ENCODE measurements around the gene VIM.

- TF ChIP-seq POLR2A (IDR thresholded peaks at IDR 0.05): no peak
- TF ChIP-seq, protein P1, sequence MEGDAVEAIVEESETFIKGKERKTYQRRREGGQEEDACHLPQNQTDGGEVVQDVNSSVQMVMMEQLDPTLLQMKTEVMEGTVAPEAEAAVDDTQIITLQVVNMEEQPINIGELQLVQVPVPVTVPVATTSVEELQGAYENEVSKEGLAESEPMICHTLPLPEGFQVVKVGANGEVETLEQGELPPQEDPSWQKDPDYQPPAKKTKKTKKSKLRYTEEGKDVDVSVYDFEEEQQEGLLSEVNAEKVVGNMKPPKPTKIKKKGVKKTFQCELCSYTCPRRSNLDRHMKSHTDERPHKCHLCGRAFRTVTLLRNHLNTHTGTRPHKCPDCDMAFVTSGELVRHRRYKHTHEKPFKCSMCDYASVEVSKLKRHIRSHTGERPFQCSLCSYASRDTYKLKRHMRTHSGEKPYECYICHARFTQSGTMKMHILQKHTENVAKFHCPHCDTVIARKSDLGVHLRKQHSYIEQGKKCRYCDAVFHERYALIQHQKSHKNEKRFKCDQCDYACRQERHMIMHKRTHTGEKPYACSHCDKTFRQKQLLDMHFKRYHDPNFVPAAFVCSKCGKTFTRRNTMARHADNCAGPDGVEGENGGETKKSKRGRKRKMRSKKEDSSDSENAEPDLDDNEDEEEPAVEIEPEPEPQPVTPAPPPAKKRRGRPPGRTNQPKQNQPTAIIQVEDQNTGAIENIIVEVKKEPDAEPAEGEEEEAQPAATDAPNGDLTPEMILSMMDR (IDR thresholded peaks at IDR 0.05): peak in 1 of 6 experiments; percentile 18
Observed at GRCh38 chr10:17249820-17250219, 21.8 kb downstream of the VIM start.

All from adrenal gland (tissue), 5 donors.